ENCODE data around the gene ZNF438.
A peak's percentile ranks its signal among the peaks of the same experiment; 100 is the strongest.

ZNF438 gene

DNA sequence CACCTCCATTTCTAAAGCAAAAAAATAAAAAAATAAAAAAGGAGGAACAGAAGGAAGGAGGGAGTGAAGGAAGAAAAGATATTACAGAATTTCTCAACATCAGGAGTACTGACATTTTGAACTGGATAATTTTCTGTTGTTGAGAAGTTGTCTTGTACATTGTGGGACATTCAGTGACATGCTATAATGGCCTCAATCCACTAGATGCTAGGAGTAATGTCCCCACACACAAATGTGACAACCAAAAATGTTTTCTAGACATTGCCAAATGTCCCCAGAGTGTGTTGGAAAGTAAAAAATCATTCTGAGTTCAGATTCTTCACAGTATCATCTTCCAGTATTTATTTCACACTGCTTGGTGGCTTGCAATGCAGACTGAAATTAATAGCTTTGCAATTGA is 6.5 kb downstream of the ZNF438 start:
- no peak for TF ChIP-seq CTCF (IDR thresholded peaks at IDR 0.05)
- no peaks in the 10 kb centered on the region for H3K36me3 ChIP-seq
- H3K27ac ChIP-seq = no peak overlapping the region
- peaks cover 17 to 31% of the 10 kb centered on the region in 2 experiments for H3K4me1 ChIP-seq (ENCODE audit: control insufficient read depth in 1 of 2, insufficient read depth in 1 of 2, low read depth in 1 of 2, low read length in 1 of 2)
- no peaks in the 10 kb centered on the region for H3K9me3 ChIP-seq
- H3K4me3 ChIP-seq (ENCODE audit: low read depth in 1 of 2, low read length in 1 of 2) = no peak overlapping the region
- no peaks in the 10 kb centered on the region for H3K27me3 ChIP-seq

DNA sequence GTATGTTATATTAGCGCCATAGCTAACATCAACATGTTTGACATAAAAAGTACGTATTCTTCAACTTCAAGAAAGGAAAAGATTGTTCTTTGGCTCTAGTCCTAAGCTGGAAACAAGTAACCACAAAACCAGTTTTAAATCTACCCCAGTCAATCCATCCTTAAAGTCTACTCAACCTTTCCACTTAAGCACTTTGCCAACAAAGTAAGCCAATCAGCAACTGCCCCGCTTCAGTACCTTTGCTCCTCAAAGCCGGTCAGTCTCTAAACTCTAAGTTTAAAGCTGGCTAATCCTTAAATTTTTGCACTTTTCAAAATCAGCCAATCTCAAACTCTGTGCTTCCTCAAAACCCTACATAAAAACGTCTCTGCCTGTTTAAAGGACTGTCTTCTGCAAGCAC is 8.1 kb downstream of the ZNF438 start:
- no peak for TF ChIP-seq CTCF (IDR thresholded peaks at IDR 0.05)
- Histone ChIP-seq H3K36me3 (no peaks in the 10 kb centered on the region), H3K27ac (peak overlapping the region; percentile 20), H3K4me1 (ENCODE audit: control insufficient read depth in 1 of 2, insufficient read depth in 1 of 2, low read depth in 1 of 2, low read length in 1 of 2) (peaks cover 12 to 22% of the 10 kb centered on the region in 2 experiments), H3K9me3 (no peaks in the 10 kb centered on the region), H3K27me3 (no peaks in the 10 kb centered on the region), H3K4me3 (ENCODE audit: low read depth in 1 of 2, low read length in 1 of 2) (no peak overlapping the region)

DNA sequence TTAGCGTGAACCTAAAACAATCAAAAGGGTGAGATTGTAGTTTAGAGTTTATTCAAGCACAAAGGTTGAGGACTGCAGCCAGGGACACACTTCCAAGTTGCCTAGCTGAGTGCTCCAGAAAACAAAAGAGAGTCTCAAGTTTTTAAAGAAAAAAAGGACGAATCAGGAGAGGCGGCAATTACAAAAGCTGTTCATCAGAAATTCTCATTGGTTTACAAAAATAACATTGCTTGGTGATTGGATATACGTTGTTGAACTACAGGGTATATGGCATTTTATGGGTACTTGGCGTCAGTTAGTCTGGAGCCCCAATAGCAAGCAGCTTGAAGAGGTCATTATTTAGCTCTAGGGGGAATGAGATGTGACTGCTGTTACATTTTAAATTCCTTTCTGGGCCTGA is 11.5 kb downstream of the ZNF438 start:
- no peak overlapping the region for H3K27ac ChIP-seq
- H3K27me3 ChIP-seq = no peaks in the 10 kb centered on the region
- TF ChIP-seq CTCF (IDR thresholded peaks at IDR 0.05) = no peak

GRCh38 chr10:31018962-31019361 is 12.7 kb downstream of the ZNF438 start:
- no peak for TF ChIP-seq CTCF (IDR thresholded peaks at IDR 0.05)

More for the DNA sequence above, 11.5 kb downstream of the ZNF438 start:
- H3K9me3 ChIP-seq = no peaks in the 10 kb centered on the region
- H3K4me1 ChIP-seq (ENCODE audit: control insufficient read depth in 1 of 2, insufficient read depth in 1 of 2, low read depth in 1 of 2, low read length in 1 of 2) = peaks cover 12 to 22% of the 10 kb centered on the region in 2 experiments
- H3K36me3 ChIP-seq = no peaks in the 10 kb centered on the region
- H3K4me3 ChIP-seq (ENCODE audit: low read depth in 1 of 2, low read length in 1 of 2) = no peak overlapping the region

GRCh38 chr10:31018356-31018750 is 13.3 kb downstream of the ZNF438 start:
- no peaks in the 10 kb centered on the region for H3K36me3 ChIP-seq
- H3K27me3 ChIP-seq = no peaks in the 10 kb centered on the region
- no peak overlapping the region for H3K4me3 ChIP-seq (ENCODE audit: low read depth in 1 of 2, low read length in 1 of 2)
- H3K4me1 ChIP-seq (ENCODE audit: control insufficient read depth in 1 of 2, insufficient read depth in 1 of 2, low read depth in 1 of 2, low read length in 1 of 2) = peaks cover 12 to 22% of the 10 kb centered on the region in 2 experiments
- no peak for TF ChIP-seq CTCF (IDR thresholded peaks at IDR 0.05)
- no peaks in the 10 kb centered on the region for H3K9me3 ChIP-seq
- no peak overlapping the region for H3K27ac ChIP-seq

More at GRCh38 chr10:31018962-31019361, 12.7 kb downstream of the ZNF438 start:
- Histone ChIP-seq H3K27ac (no peak overlapping the region), H3K27me3 (no peaks in the 10 kb centered on the region), H3K9me3 (no peaks in the 10 kb centered on the region), H3K4me3 (ENCODE audit: low read depth in 1 of 2, low read length in 1 of 2) (no peak overlapping the region), H3K36me3 (no peaks in the 10 kb centered on the region), H3K4me1 (ENCODE audit: control insufficient read depth in 1 of 2, insufficient read depth in 1 of 2, low read depth in 1 of 2, low read length in 1 of 2) (peaks cover 12 to 22% of the 10 kb centered on the region in 2 experiments)

Measured in neutrophil (primary cell).